ENCODE measurements around the gene ATG12. TPM values are rescaled to one million over a fixed set of nuclear protein-coding genes. Genes with fewer than 3 reads are reported as not detected.

ATG12 gene
- total and polyA plus RNA-seq, 2 of the 13 experiments (the other 11 are each of a cell fraction or from before 2014, with no cell fraction given) = 46.4 to 58.1 TPM

- TF ChIP-seq HMGXB4 (CRISPR knock-in tag; IDR thresholded peaks at IDR 0.05; ENCODE audit: borderline replicate concordance in 1 of 2, low read depth in 1 of 2) = peak; percentile 29 to 93; a peak in 3 of 4 replicates
- TF ChIP-seq JARID2 (CRISPR knock-in tag; IDR thresholded peaks at IDR 0.05; ENCODE audit: insufficient replicate concordance) = no peak
- no peak for TF ChIP-seq KAT2B (IDR thresholded peaks at IDR 0.05; ENCODE audit: borderline replicate concordance, low read depth, low read length)
- no peak for TF ChIP-seq ZNF781 (CRISPR knock-in tag; IDR thresholded peaks at IDR 0.05; ENCODE audit: borderline replicate concordance, not compliant biosample characterization)
- 0 out of 2 replicates have a peak, but pooled peaks have one; percentile 7 for TF ChIP-seq ZNF574 (CRISPR knock-in tag; IDR thresholded peaks at IDR 0.05)
- TF ChIP-seq SALL2 (CRISPR knock-in tag; IDR thresholded peaks at IDR 0.05) = peak; percentile 73
- TF ChIP-seq FOXC1 (CRISPR knock-in tag; IDR thresholded peaks at IDR 0.05; ENCODE audit: borderline replicate concordance) = no peak
- no peak for TF ChIP-seq THAP8 (CRISPR knock-in tag; IDR thresholded peaks at IDR 0.05; ENCODE audit: borderline replicate concordance)
- TF ChIP-seq ZNF878 (CRISPR knock-in tag; IDR thresholded peaks at IDR 0.05) = no peak; the same call in 1 of the 2 replicates
- TF ChIP-seq NCOR1 (IDR thresholded peaks at IDR 0.05; ENCODE audit: borderline replicate concordance, low read length) = no peak
- no peak for TF ChIP-seq FOXA3 (CRISPR knock-in tag; IDR thresholded peaks at IDR 0.05)
- no peak for TF ChIP-seq FUBP1 (CRISPR knock-in tag; IDR thresholded peaks at IDR 0.05; ENCODE audit: borderline replicate concordance)
- TF ChIP-seq FOXO1 (CRISPR knock-in tag; IDR thresholded peaks at IDR 0.05) = no peak
- no peak; the same call in 1 of the 2 replicates for TF ChIP-seq ZNF776 (CRISPR knock-in tag; IDR thresholded peaks at IDR 0.05)
Observed at GRCh38 chr5:115842089-115842935, 947 bp upstream of the ATG12 start (continued).

All from HepG2 (cell line).